Measurements from ENCODE around the gene TMEM43.
"Not testable (repeated sequence)": the region's sequence is repeated elsewhere in the genome, so short reads cannot be mapped to it uniquely, and the experiment has no call there.

The TMEM43 gene

GRCh38 chr3:14124615-14125192, at the start of gene TMEM43, which contains the start of gene CHCHD4:
Gene TMEM43 (plus strand): TSS chr3:14125052. CDS start chr3:14125194, 142 bp downstream.
Gene CHCHD4 (minus strand): TSS chr3:14124870. CDS start chr3:14124676, 194 bp downstream.
- peak; percentile 94 for DNase-seq (ENCODE audit: low read depth in 2 of 2)

- DNase-seq (ENCODE audit: low read depth in 2 of 2): not testable (repeated sequence)
Measured at GRCh38 chr3:14075233-14075632, 49.6 kb upstream of the TMEM43 start.

- DNase-seq (ENCODE audit: low read depth in 2 of 2): no peak
Measured at GRCh38 chr3:14077310-14077709, 47.5 kb upstream of the TMEM43 start.

- DNase-seq (ENCODE audit: low read depth in 2 of 2): peak in 1 of 2 experiments; percentile 4
Measured at GRCh38 chr3:14082108-14082657, 42.7 kb upstream of the TMEM43 start.

GRCh38 chr3:14087461-14087860, 37.4 kb upstream of the TMEM43 start:
- DNase-seq (ENCODE audit: low read depth in 2 of 2): not testable (repeated sequence)

- not testable (repeated sequence) for DNase-seq (ENCODE audit: low read depth in 2 of 2)
Measured at GRCh38 chr3:14091959-14092358, 32.9 kb upstream of the TMEM43 start.

GRCh38 chr3:14092464-14092863, 32.4 kb upstream of the TMEM43 start:
- DNase-seq (ENCODE audit: low read depth in 2 of 2): no peak

GRCh38 chr3:14093831-14094230, 31.0 kb upstream of the TMEM43 start:
- no peak for DNase-seq (ENCODE audit: low read depth in 2 of 2)

- no peak for DNase-seq (ENCODE audit: low read depth in 2 of 2)
Measured at GRCh38 chr3:14096742-14097141, 28.1 kb upstream of the TMEM43 start.

GRCh38 chr3:14097616-14098391, 27.0 kb upstream of the TMEM43 start:
- DNase-seq (ENCODE audit: low read depth in 2 of 2): no peak

- DNase-seq (ENCODE audit: low read depth in 2 of 2): not testable (repeated sequence)
Measured at GRCh38 chr3:14109821-14110220, 15.0 kb upstream of the TMEM43 start.

GRCh38 chr3:14110699-14111098, 14.2 kb upstream of the TMEM43 start:
- DNase-seq (ENCODE audit: low read depth in 2 of 2): no peak

GRCh38 chr3:14113965-14114635, 10.8 kb upstream of the TMEM43 start:
- no peak for DNase-seq (ENCODE audit: low read depth in 2 of 2)

GRCh38 chr3:14117468-14118399, 7.1 kb upstream of the TMEM43 start:
- DNase-seq (ENCODE audit: low read depth in 2 of 2): no peak

GRCh38 chr3:14118400-14119381, 6.2 kb upstream of the TMEM43 start:
- DNase-seq (ENCODE audit: low read depth in 2 of 2): no peak

- DNase-seq (ENCODE audit: low read depth in 2 of 2): no peak
Measured at GRCh38 chr3:14119651-14120050, 5.2 kb upstream of the TMEM43 start.

GRCh38 chr3:14120111-14120920, 4.5 kb upstream of the TMEM43 start:
- no peak for DNase-seq (ENCODE audit: low read depth in 2 of 2)

- not testable (repeated sequence) for DNase-seq (ENCODE audit: low read depth in 2 of 2)
Measured at GRCh38 chr3:14120921-14121448, 3.9 kb upstream of the TMEM43 start.

GRCh38 chr3:14121859-14122258, 3.0 kb upstream of the TMEM43 start:
- no peak for DNase-seq (ENCODE audit: low read depth in 2 of 2)
